ENCODE data around the gene ZNF570.

Gene ZNF570

GRCh38 chr19:37468961-37469777, at the start of gene ZNF570:
TSS of gene ZNF570 (plus strand) at chr19:37469356. CDS start at chr19:37470355, 999 bp downstream.
- DNase-seq: peak; percentile 81

GRCh38 chr19:37452500-37453245, 16.5 kb upstream of the ZNF570 start:
- no peak for DNase-seq

- DNase-seq: no peak
Observed at GRCh38 chr19:37466277-37466797, 2.8 kb upstream of the ZNF570 start.

- peak; percentile 79 for DNase-seq
Observed at GRCh38 chr19:37466798-37467607, 2.2 kb upstream of the ZNF570 start, which contains the start of gene ZNF569. TSS of gene ZNF569 (minus strand) at chr19:37467444. CDS start at chr19:37444921, 22,523 bp downstream.

GRCh38 chr19:37467608-37468090, 1.5 kb upstream of the ZNF570 start:
- no peak for DNase-seq

- DNase-seq: no peak
Observed at GRCh38 chr19:37470216-37470615, 1.1 kb downstream of the ZNF570 start.

- no peak for DNase-seq
Observed at GRCh38 chr19:37472165-37472564, 3.0 kb downstream of the ZNF570 start.

- DNase-seq: no peak
Observed at GRCh38 chr19:37484406-37485168, 15.4 kb downstream of the ZNF570 start.

GRCh38 chr19:37492213-37492612, 23.1 kb downstream of the ZNF570 start:
- DNase-seq: no peak

- DNase-seq: no peak
Observed at GRCh38 chr19:37505958-37506386, 36.8 kb downstream of the ZNF570 start.

- peak; percentile 77 for DNase-seq
Observed at GRCh38 chr19:37506387-37507166, 37.4 kb downstream of the ZNF570 start, which contains the start of gene ZNF793. TSS of gene ZNF793 (plus strand) at chr19:37506939. CDS start at chr19:37523440, 16,501 bp downstream.

- no peak for DNase-seq
Observed at GRCh38 chr19:37507167-37507464, 38.0 kb downstream of the ZNF570 start.

GRCh38 chr19:37511186-37511585, 42.0 kb downstream of the ZNF570 start:
- no peak for DNase-seq

- no peak for DNase-seq
Observed at GRCh38 chr19:37511821-37512220, 42.7 kb downstream of the ZNF570 start.

- DNase-seq: no peak
Observed at GRCh38 chr19:37513397-37513796, 44.2 kb downstream of the ZNF570 start.

GRCh38 chr19:37519890-37520289, 50.7 kb downstream of the ZNF570 start:
- DNase-seq: no peak

- no peak for DNase-seq
Observed at GRCh38 chr19:37537391-37537947, 68.3 kb downstream of the ZNF570 start.
